Ascending aorta (tissue), 2 donors: Measurements from ENCODE around the gene CDK2. TPM values are rescaled to one million over a fixed set of nuclear protein-coding genes. Genes with fewer than 3 reads are reported as not detected.
A peak's percentile ranks its signal among the peaks of the same experiment; 100 is the strongest.

Experiments used
- DNase-seq, 2 donors: peaks; one replicate each; pipeline ENCODE4 v3.0.0-alpha.2; 2019; ENCODE audit warnings: low spot score in 2 of 2
- H3K27ac ChIP-seq, 2 donors: fragments of 200-600 bp; sonication (generic); one replicate each; pipeline ENCODE4 v1.5.1; 2016 to 2017; ENCODE audit warnings: mild to moderate bottlenecking in 1 of 2
- H3K27me3 ChIP-seq: fragments of 200-600 bp; sonication (generic); one replicate; pipeline ENCODE4 v1.5.1; 2017
- H3K36me3 ChIP-seq, 2 donors: fragments of 200-600 bp; sonication (generic); one replicate each; pipeline ENCODE4 v1.5.1; 2016
- H3K4me1 ChIP-seq, 2 donors: fragments of 200-600 bp; sonication (generic); one replicate each; pipeline ENCODE4 v1.5.1; 2016 to 2017; ENCODE audit warnings: mild to moderate bottlenecking in 1 of 2
- H3K4me3 ChIP-seq, 2 donors: fragments of 200-600 bp; sonication (generic); one replicate each; pipeline ENCODE4 v1.5.1; 2016 to 2017; ENCODE audit warnings: mild to moderate bottlenecking in 1 of 2
- H3K9me3 ChIP-seq, 2 donors: fragments of 200-600 bp; sonication (generic); one replicate each; pipeline ENCODE4 v1.5.1; 2016
- intact Hi-C: fragments of 100-400 bp; cut with DNase I; formaldehyde crosslinking; loops from one replicate; pipeline ENCODE4 v1.15.1; 2023
- total RNA-seq: library from RNA; depleted of rRNA; stranded (reverse); fragments of >200 nt; gene quantifications from one replicate; pipeline ENCODE4 v1.1.0, GENCODE V29; 2016
- TF ChIP-seq, protein P1 (sequence below), 3 experiments: fragments of 200-600 bp in 2 of 3; fragments of 450-650 bp in 1 of 3; sonication (generic) in 2 of 3; IDR thresholded peaks; one replicate each; pipeline ENCODE4 v1.5.1; 2016 to 2019; ENCODE audit warnings: antibody characterized with exemption in 3 of 3, mild to moderate bottlenecking in 1 of 3, moderate library complexity in 1 of 3

The CDK2 gene
- total RNA-seq, 1 donor from 2014 or later, result 24.5 TPM

- H3K4me1 ChIP-seq, result peaks cover 5 to 15% of the 10 kb centered on the region in 2 donors
- no peaks in the 10 kb centered on the region for H3K27me3 ChIP-seq
- H3K4me3 ChIP-seq, result peak overlapping the region; percentile 88 to 98
- peaks cover 0 to 5% of the 10 kb centered on the region in 2 donors for H3K36me3 ChIP-seq
- DNase-seq, result peak; percentile 78 to 96
- TF ChIP-seq, protein P1, sequence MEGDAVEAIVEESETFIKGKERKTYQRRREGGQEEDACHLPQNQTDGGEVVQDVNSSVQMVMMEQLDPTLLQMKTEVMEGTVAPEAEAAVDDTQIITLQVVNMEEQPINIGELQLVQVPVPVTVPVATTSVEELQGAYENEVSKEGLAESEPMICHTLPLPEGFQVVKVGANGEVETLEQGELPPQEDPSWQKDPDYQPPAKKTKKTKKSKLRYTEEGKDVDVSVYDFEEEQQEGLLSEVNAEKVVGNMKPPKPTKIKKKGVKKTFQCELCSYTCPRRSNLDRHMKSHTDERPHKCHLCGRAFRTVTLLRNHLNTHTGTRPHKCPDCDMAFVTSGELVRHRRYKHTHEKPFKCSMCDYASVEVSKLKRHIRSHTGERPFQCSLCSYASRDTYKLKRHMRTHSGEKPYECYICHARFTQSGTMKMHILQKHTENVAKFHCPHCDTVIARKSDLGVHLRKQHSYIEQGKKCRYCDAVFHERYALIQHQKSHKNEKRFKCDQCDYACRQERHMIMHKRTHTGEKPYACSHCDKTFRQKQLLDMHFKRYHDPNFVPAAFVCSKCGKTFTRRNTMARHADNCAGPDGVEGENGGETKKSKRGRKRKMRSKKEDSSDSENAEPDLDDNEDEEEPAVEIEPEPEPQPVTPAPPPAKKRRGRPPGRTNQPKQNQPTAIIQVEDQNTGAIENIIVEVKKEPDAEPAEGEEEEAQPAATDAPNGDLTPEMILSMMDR (IDR thresholded peaks at IDR 0.05), result peak; percentile 70 to 90 (median 80)
- no peaks in the 10 kb centered on the region for H3K9me3 ChIP-seq
- peak overlapping the region; percentile 97 to 99 for H3K27ac ChIP-seq
- intact Hi-C loops, result loop anchor here (1.0 to 5.0 kb wide), 5 partner anchors 13 to 185 kb away; partner anchors contain the start of genes DNAJC14, GDF11 and ORMDL2
Measured at GRCh38 chr12:55926738-55927587, 39.7 kb upstream of the CDK2 start.

- peak within 1 kb of the TSS; percentile 88 to 98 for H3K4me3 ChIP-seq
- no peaks in the 10 kb centered on the region for H3K27me3 ChIP-seq
- DNase-seq, result peak; percentile 57 to 90
- peaks cover 5 to 16% of the 10 kb centered on the region in 2 donors for H3K4me1 ChIP-seq
- TF ChIP-seq, protein P1 (IDR thresholded peaks at IDR 0.05), result no peak
- no peaks in the 10 kb centered on the region for H3K9me3 ChIP-seq
- H3K27ac ChIP-seq, result peak within 1 kb of the TSS; percentile 97 to 99
- peaks cover 0 to 2% of the 10 kb centered on the region in 2 donors for H3K36me3 ChIP-seq
- intact Hi-C loops, result loop anchor here (1.0 to 5.0 kb wide), 4 partner anchors 81 to 186 kb away; partner anchors contain the start of genes DNAJC14, GDF11 and ORMDL2
Measured at GRCh38 chr12:55927588-55928502, 38.8 kb upstream of the CDK2 start, which contains the start of gene PYM1. TSS of gene PYM1 (minus strand) at chr12:55927894. CDS start at chr12:55927761, 133 bp downstream.

GRCh38 chr12:55929306-55929791 is 37.3 kb upstream of the CDK2 start:
- Histone ChIP-seq H3K27ac (peak overlapping the region; percentile 97 to 99), H3K9me3 (no peaks in the 10 kb centered on the region), H3K27me3 (no peaks in the 10 kb centered on the region), H3K4me3 (no peak overlapping the region), H3K4me1 (peaks cover 8 to 22% of the 10 kb centered on the region in 2 donors), H3K36me3 (no peaks in the 10 kb centered on the region)
- TF ChIP-seq, protein P1 (IDR thresholded peaks at IDR 0.05), result no peak
- DNase-seq, result no peak
- intact Hi-C loops, result loop anchor here (5.0 kb wide), 1 partner anchor 187 kb away; the partner anchor contains the start of gene GDF11

DNA sequence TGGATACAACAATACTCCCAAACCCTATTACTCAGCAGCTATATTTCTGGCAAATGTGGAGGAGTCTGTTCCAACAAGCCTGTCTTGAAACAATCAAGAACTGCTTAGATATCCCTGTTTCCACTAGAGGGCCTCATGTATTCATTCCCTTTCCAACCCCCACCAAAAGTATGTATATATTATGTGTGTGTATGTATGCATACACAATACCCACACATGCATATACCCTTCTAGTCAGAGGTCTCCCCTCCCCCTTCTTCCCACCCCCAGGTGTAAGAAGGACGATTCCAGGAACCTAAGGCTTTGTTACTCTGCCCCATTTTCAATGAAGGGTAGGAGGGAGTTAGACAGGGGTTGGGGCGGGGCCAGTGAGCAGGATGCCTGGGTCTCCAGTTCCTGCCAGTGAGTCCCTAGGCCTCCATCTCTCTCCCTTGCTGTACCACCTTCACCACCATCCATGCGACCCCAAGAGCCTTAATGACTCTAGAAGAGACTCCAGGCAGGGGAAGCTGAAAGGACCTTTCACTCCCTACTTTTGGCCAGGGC is 35.8 kb upstream of the CDK2 start, which contains the start of gene DGKA:
Gene DGKA (plus strand): TSS at position 392 of the 546 bp plus-strand sequence. CDS start 5,342 bp downstream, outside the sequence.
- H3K4me1 ChIP-seq, result peaks cover 8 to 27% of the 10 kb centered on the region in 2 donors
- no peaks in the 10 kb centered on the region for H3K9me3 ChIP-seq
- peak within 1 kb of the TSS; percentile 92 to 95 for H3K27ac ChIP-seq
- DNase-seq, result peak in 1 of 2 donors; percentile 72
- peak within 1 kb of the TSS; percentile 72 to 98 for H3K4me3 ChIP-seq
- no peaks in the 10 kb centered on the region for H3K27me3 ChIP-seq
- intact Hi-C loops, result loop anchor here (1.0 to 2.0 kb wide), 2 partner anchors 36 to 84 kb away; partner anchors contain the start of genes CDK2 and PMEL
- H3K36me3 ChIP-seq, result no peaks in the 10 kb centered on the region
- TF ChIP-seq, protein P1 (IDR thresholded peaks at IDR 0.05), result peak; percentile 17 to 59 (median 55)
